PC-3 (cell line): ENCODE results near the gene PRXL2B. TPM values are rescaled to one million over a fixed set of nuclear protein-coding genes. Genes with fewer than 3 reads are reported as not detected.

Experiments
- ATAC-seq: fragments of 200-7000 bp; cut with Tn5 transposase; 2 replicates; pipeline ENCODE4 v1.9.1; 2020; ENCODE audit warnings: mild to moderate bottlenecking, moderate library complexity
- BruUV-seq: library from RNA; stranded (reverse); fragments of 400-500 nt; replicated peaks from 2 replicates; lab custom pipeline; 2021; lab: Mats Ljungman, UMichigan
- CTCF ChIA-PET: fragments of 300-600 bp; sonication (Branson Sonifier 250); formaldehyde crosslinking; loops from one replicate; lab custom pipeline; 2022; ENCODE audit warnings: antibody characterized with exemption; lab: Charles Lee
- POLR2A ChIA-PET: fragments of 300-600 bp; sonication (Branson Sonifier 250); formaldehyde crosslinking; loops from one replicate; lab custom pipeline; 2022; ENCODE audit warnings: antibody characterized with exemption; ENCODE audit not compliant: unreplicated experiment; lab: Charles Lee
- DNase-seq: peaks from one replicate; pipeline ENCODE4 v3.0.0-alpha.2; 2015
- H2AFZ ChIP-seq: fragments of 300-600 bp; sonication (generic); 2 replicates; pipeline ENCODE4 v1.6.0; 2016; ENCODE audit warnings: antibody characterized with exemption, low read length
- H3F3A ChIP-seq: fragments of 300-600 bp; sonication (generic); one replicate; pipeline ENCODE4 v1.6.0; 2017; ENCODE audit warnings: antibody characterized with exemption, low read length, control low read depth, mild to moderate bottlenecking; ENCODE audit not compliant: unreplicated experiment
- H3K27ac ChIP-seq: fragments of 300-600 bp; sonication (generic); 2 replicates; pipeline ENCODE4 v1.5.1; 2016; ENCODE audit warnings: mild to moderate bottlenecking, low read length
- H3K27me3 ChIP-seq: fragments of 300-600 bp; sonication (generic); 2 replicates; pipeline ENCODE4 v1.6.1; 2016; ENCODE audit warnings: low read length, mixed read lengths
- H3K36me3 ChIP-seq: fragments of 300-600 bp; sonication (generic); 2 replicates; pipeline ENCODE4 v1.6.1; 2016; ENCODE audit warnings: low read depth, mixed run types, low read length, mixed read lengths
- H3K4me1 ChIP-seq: fragments of 300-600 bp; sonication (generic); 2 replicates; pipeline ENCODE4 v1.5.1; 2016; ENCODE audit warnings: low read length; ENCODE audit not compliant: insufficient read depth
- H3K4me2 ChIP-seq: fragments of 300-600 bp; sonication (generic); 2 replicates; pipeline ENCODE4 v1.6.0; 2016; ENCODE audit warnings: low read length
- H3K4me3 ChIP-seq: fragments of 300-600 bp; sonication (generic); 2 replicates; pipeline ENCODE4 v1.5.1; 2016; ENCODE audit warnings: mild to moderate bottlenecking, low read length, mixed read lengths
- H3K79me2 ChIP-seq: fragments of 300-600 bp; sonication (generic); 2 replicates; pipeline ENCODE4 v1.6.1; 2017; ENCODE audit warnings: low read length, mixed read lengths
- H3K9ac ChIP-seq: fragments of 300-600 bp; sonication (generic); 2 replicates; pipeline ENCODE4 v1.6.0; 2016; ENCODE audit warnings: mild to moderate bottlenecking, low read length
- H3K9me2 ChIP-seq: fragments of 300-600 bp; sonication (generic); replicated peaks from 2 replicates; pipeline ENCODE4 v1.6.1; 2016; ENCODE audit warnings: mixed run types, low read length, mixed read lengths
- H3K9me3 ChIP-seq: fragments of 300-600 bp; sonication (generic); 2 replicates; pipeline ENCODE4 v1.6.1; 2016; ENCODE audit warnings: low read length, mixed read lengths
- H4K20me1 ChIP-seq: fragments of 300-600 bp; sonication (generic); 2 replicates; pipeline ENCODE4 v1.6.1; 2016; ENCODE audit warnings: low read length, mixed read lengths
- EZH2 ChIP-seq: fragments of 300-600 bp; sonication (generic); IDR thresholded peaks from one replicate; pipeline ENCODE4 v1.6.1; 2017; ENCODE audit warnings: antibody characterized with exemption, mild to moderate bottlenecking, low read length; ENCODE audit not compliant: unreplicated experiment
- EZH2phosphoT487 ChIP-seq: fragments of 300-600 bp; sonication (generic); IDR thresholded peaks from 2 replicates; pipeline ENCODE4 v1.6.1; 2018; ENCODE audit warnings: mild to moderate bottlenecking, antibody characterized with exemption, low read length, borderline replicate concordance
- intact Hi-C: fragments of 100-400 bp; cut with micrococcal nuclease; formaldehyde crosslinking; loops from 2 replicates; pipeline ENCODE4 v1.9.0; 2023
- total RNA-seq: library from RNA; depleted of rRNA; stranded (reverse); fragments of >200 nt; gene quantifications from 2 replicates; pipeline ENCODE4 v1.2.3, GENCODE V29; 2014
- TF ChIP-seq, protein P1 (sequence below): fragments of 300-600 bp; sonication (generic); conservative IDR thresholded peaks from 2 replicates; pipeline ENCODE4 v1.5.1; 2017; ENCODE audit warnings: antibody characterized with exemption, low read depth, mild to moderate bottlenecking, low read length

PRXL2B gene
- total RNA-seq, 1 experiment from 2014 or later: 75.0 TPM

DNA sequence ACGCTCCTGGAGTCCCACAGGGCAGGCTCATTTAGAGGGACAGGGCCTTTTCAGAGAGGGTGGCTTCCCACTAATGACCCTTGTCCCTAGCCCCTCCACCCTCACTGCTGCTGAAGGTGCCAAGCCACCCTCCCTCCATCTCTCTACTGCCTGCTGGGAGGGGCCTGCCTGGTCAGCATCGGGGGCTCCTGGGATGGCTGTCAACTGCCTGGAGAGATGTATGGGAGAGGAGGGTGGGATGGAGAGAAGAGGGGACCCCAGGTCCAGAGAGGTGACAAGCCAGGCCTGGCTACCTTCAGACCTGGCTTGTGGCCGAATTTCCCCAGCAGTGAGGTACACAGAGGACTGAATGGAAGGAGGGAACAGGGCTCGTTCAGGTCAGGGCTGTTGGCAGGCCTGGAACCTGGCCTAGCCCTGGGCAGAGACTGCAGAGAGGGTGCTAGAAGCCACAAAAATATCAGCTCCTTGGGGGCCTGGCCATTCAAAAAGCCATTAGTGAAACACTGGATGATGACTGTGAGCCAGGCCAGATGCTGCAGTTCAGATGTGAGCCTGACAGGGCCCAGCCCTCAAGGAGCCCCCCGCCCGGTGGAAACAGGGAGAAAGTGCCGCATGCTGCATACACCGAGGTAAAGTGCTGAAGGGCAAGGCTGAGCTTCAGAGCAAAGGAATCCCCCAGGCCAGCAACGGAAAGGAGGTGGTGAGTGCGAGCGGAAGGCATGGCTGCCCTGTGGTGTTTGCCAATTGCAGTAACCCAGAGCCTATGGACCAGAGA is 26.2 kb downstream of the PRXL2B start:
- Histone ChIP-seq H3K4me3 (no peak overlapping the region), H4K20me1 (no peaks in the 10 kb centered on the region), H3F3A (no peaks in the 10 kb centered on the region), H3K36me3 (no peaks in the 10 kb centered on the region), H3K9me3 (no peaks in the 10 kb centered on the region), H3K9me2 (no peaks in the 10 kb centered on the region), H2AFZ (no peak overlapping the region), H3K27ac (no peak overlapping the region), H3K4me2 (no peak overlapping the region), H3K9ac (no peak overlapping the region), H3K4me1 (no peaks in the 10 kb centered on the region), H3K79me2 (no peaks in the 10 kb centered on the region), H3K27me3 (peaks cover 36% of the 10 kb centered on the region)
- CTCF ChIA-PET: no interaction called here
- no peak for ATAC-seq
- TF ChIP-seq EZH2phosphoT487 (no peak), EZH2 (no peak)
- TF ChIP-seq, protein P1, sequence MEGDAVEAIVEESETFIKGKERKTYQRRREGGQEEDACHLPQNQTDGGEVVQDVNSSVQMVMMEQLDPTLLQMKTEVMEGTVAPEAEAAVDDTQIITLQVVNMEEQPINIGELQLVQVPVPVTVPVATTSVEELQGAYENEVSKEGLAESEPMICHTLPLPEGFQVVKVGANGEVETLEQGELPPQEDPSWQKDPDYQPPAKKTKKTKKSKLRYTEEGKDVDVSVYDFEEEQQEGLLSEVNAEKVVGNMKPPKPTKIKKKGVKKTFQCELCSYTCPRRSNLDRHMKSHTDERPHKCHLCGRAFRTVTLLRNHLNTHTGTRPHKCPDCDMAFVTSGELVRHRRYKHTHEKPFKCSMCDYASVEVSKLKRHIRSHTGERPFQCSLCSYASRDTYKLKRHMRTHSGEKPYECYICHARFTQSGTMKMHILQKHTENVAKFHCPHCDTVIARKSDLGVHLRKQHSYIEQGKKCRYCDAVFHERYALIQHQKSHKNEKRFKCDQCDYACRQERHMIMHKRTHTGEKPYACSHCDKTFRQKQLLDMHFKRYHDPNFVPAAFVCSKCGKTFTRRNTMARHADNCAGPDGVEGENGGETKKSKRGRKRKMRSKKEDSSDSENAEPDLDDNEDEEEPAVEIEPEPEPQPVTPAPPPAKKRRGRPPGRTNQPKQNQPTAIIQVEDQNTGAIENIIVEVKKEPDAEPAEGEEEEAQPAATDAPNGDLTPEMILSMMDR: no peak
- DNase-seq: no peak
- POLR2A ChIA-PET: no interaction called here
- intact Hi-C loops: no loop called here
- no TSS peak for BruUV-seq

- Histone ChIP-seq H3K79me2 (no peaks in the 10 kb centered on the region), H3K27me3 (peaks cover 49% of the 10 kb centered on the region), H3K9me2 (no peaks in the 10 kb centered on the region), H2AFZ (no peak overlapping the region), H3K9ac (no peak overlapping the region), H3K27ac (no peak overlapping the region), H3K4me1 (no peaks in the 10 kb centered on the region), H3F3A (no peaks in the 10 kb centered on the region), H4K20me1 (no peaks in the 10 kb centered on the region), H3K36me3 (no peaks in the 10 kb centered on the region), H3K4me2 (no peak overlapping the region), H3K4me3 (no peak overlapping the region), H3K9me3 (no peaks in the 10 kb centered on the region)
- POLR2A ChIA-PET: no interaction called here
- ATAC-seq: no peak
- intact Hi-C loops: no loop called here
- no peak for DNase-seq
- TF ChIP-seq EZH2phosphoT487 (no peak), EZH2 (no peak)
- TF ChIP-seq, protein P1: no peak
- no TSS peak for BruUV-seq
- CTCF ChIA-PET: no interaction called here
These were observed 27.6 kb downstream of the PRXL2B start for GRCh38 chr1:2614145-2614544.

GRCh38 chr1:2617971-2618470 is 31.4 kb downstream of the PRXL2B start:
- no TSS peak for BruUV-seq
- ATAC-seq (no peak), DNase-seq (no peak)
- Histone ChIP-seq H3K4me2 (no peak overlapping the region), H3K27me3 (peaks cover 81% of the 10 kb centered on the region), H3K4me1 (no peaks in the 10 kb centered on the region), H3K36me3 (no peaks in the 10 kb centered on the region), H3K9me3 (no peaks in the 10 kb centered on the region), H3K9me2 (no peaks in the 10 kb centered on the region), H2AFZ (no peak overlapping the region), H3K9ac (no peak overlapping the region), H3F3A (no peaks in the 10 kb centered on the region), H3K4me3 (no peak overlapping the region), H3K27ac (no peak overlapping the region), H3K79me2 (no peaks in the 10 kb centered on the region), H4K20me1 (no peaks in the 10 kb centered on the region)
- ChIA-PET CTCF (no interaction called here), POLR2A (no interaction called here)
- TF ChIP-seq EZH2phosphoT487 (no peak), EZH2 (no peak)
- TF ChIP-seq, protein P1: no peak
- intact Hi-C loops: no loop called here
